GM12878 (cell line): ENCODE measurements around the gene USP15. TPM values are rescaled to one million over a fixed set of nuclear protein-coding genes. Genes with fewer than 3 reads are reported as not detected.

Experiments used
- ATAC-seq: fragments of 200-7000 bp; cut with Tn5 transposase; 3 replicates; pipeline ENCODE4 v1.9.1; 2020; ENCODE audit warnings: mild to moderate bottlenecking, moderate library complexity
- BruUV-seq: library from RNA; stranded (reverse); fragments of 400-500 nt; replicated peaks from 2 replicates; lab custom pipeline; 2021; lab: Mats Ljungman, UMichigan
- CTCF ChIA-PET: fragments of 300-600 bp; sonication (Branson Sonifier 250); formaldehyde crosslinking; extraction: SDS; loops from one replicate; lab custom pipeline; 2021; ENCODE audit warnings: inconsistent platforms; lab: Yijun Ruan, JAX
- POLR2A ChIA-PET: fragments of 350-600 bp; formaldehyde crosslinking; extraction: SDS; loops from one replicate; lab custom pipeline; 2021; ENCODE audit warnings: inconsistent platforms; lab: Charles Lee
- RAD21 ChIA-PET: fragments of 300-600 bp; sonication (Branson Sonifier 250); formaldehyde crosslinking; loops from one replicate; lab custom pipeline; 2023; ENCODE audit warnings: antibody characterized with exemption; ENCODE audit not compliant: unreplicated experiment; lab: Charles Lee
- SMC1A ChIA-PET: fragments of 300-600 bp; sonication (Branson Sonifier 250); formaldehyde crosslinking; loops from one replicate; lab custom pipeline; 2023; ENCODE audit not compliant: unreplicated experiment, uncharacterized antibody; lab: Charles Lee
- DNase-seq: peaks from one replicate; pipeline ENCODE4 v3.0.0-alpha.2; 2011; ENCODE audit warnings: low read depth, low spot score
- FAIRE-seq: peaks from 3 replicates; lab custom pipeline; 2011; peaks lifted over from hg19 to GRCh38; lab: Jason Lieb, UNC
- H2AFZ ChIP-seq: 2 replicates; pipeline ENCODE4 v1.6.0; 2011; ENCODE audit warnings: low read depth, low read length, control low read depth; ENCODE audit not compliant: control insufficient read depth
- H3K27ac ChIP-seq: 2 replicates; pipeline ENCODE4 v1.5.1; 2011; ENCODE audit warnings: control low read depth; ENCODE audit not compliant: control insufficient read depth, insufficient read depth
- H3K27me3 ChIP-seq, 2 experiments: replicated peaks in 1 of 2; 2 replicates each; pipeline versions ENCODE4 v1.6.0 to v1.6.1; 2011; ENCODE audit warnings: low read length in 1 of 2; ENCODE audit not compliant: control insufficient read depth in 2 of 2, insufficient read depth in 2 of 2
- H3K36me3 ChIP-seq, 2 experiments: 2 replicates each; pipeline ENCODE4 v1.5.1; 2011; ENCODE audit warnings: low read length in 1 of 2; ENCODE audit not compliant: control insufficient read depth in 2 of 2, insufficient read depth in 2 of 2
- H3K4me1 ChIP-seq: 2 replicates; pipeline ENCODE4 v1.6.1; 2011; ENCODE audit warnings: mild to moderate bottlenecking, low read length, moderate library complexity, mixed read lengths; ENCODE audit not compliant: control insufficient read depth, insufficient read depth
- H3K4me2 ChIP-seq: 2 replicates; pipeline ENCODE4 v1.6.0; 2011; ENCODE audit warnings: control low read depth; ENCODE audit not compliant: control insufficient read depth, insufficient read depth
- H3K4me3 ChIP-seq: fragments of 200-600 bp; sonication (generic); 2 replicates; pipeline ENCODE4 v1.5.1; 2016
- H3K79me2 ChIP-seq: 2 replicates; pipeline ENCODE4 v1.6.0; 2011; ENCODE audit warnings: low read length; ENCODE audit not compliant: control insufficient read depth, insufficient read depth
- H3K9ac ChIP-seq: 2 replicates; pipeline ENCODE4 v1.8.0; 2011; ENCODE audit warnings: low read length, control low read depth, mixed read lengths; ENCODE audit not compliant: control insufficient read depth, insufficient read depth
- H3K9me3 ChIP-seq: replicated peaks from 3 replicates; pipeline ENCODE4 v1.5.1; 2011; ENCODE audit warnings: mild to moderate bottlenecking, low read length; ENCODE audit not compliant: control insufficient read depth, insufficient read depth
- H4K20me1 ChIP-seq: 2 replicates; pipeline ENCODE4 v1.6.0; 2011; ENCODE audit not compliant: control insufficient read depth, insufficient read depth
- ATF3 ChIP-seq: IDR thresholded peaks from 2 replicates; pipeline ENCODE4 v1.6.1; 2011; ENCODE audit warnings: low read depth, mild to moderate bottlenecking, low read length, moderate library complexity, borderline replicate concordance; ENCODE audit errors: extremely low read depth
- CREM ChIP-seq: IDR thresholded peaks from 2 replicates; pipeline ENCODE4 v1.6.1; 2014; ENCODE audit warnings: antibody characterized with exemption, low read depth
- EZH2 ChIP-seq: IDR thresholded peaks from 2 replicates; pipeline ENCODE4 v1.6.1; 2012; ENCODE audit warnings: low read depth, mild to moderate bottlenecking, control low read depth, inconsistent platforms, low read length, borderline replicate concordance; ENCODE audit not compliant: control insufficient read depth
- FOXK2 ChIP-seq: fragments of 450-650 bp; IDR thresholded peaks from 2 replicates; pipeline ENCODE4 v1.6.1; 2017; ENCODE audit warnings: mild to moderate bottlenecking, moderate library complexity
- FOXM1 ChIP-seq: IDR thresholded peaks from 2 replicates; pipeline ENCODE4 v1.6.1; 2012; ENCODE audit warnings: low read depth, mild to moderate bottlenecking, inconsistent platforms, low read length, moderate library complexity
- IKZF1 ChIP-seq: fragments of 450-650 bp; conservative IDR thresholded peaks from 2 replicates; pipeline ENCODE4 v1.6.1; 2017; ENCODE audit warnings: antibody characterized with exemption, mild to moderate bottlenecking
- IKZF2 ChIP-seq, 2 experiments: fragments of 450-650 bp; IDR thresholded peaks; 2 replicates each; pipeline ENCODE4 v1.6.1; 2017; ENCODE audit warnings: mild to moderate bottlenecking in 2 of 2, moderate library complexity in 2 of 2
- IRF3 ChIP-seq: fragments of 450-650 bp; IDR thresholded peaks from 2 replicates; pipeline ENCODE4 v1.6.1; 2014; ENCODE audit warnings: mild to moderate bottlenecking
- LARP7 ChIP-seq: fragments of 450-650 bp; IDR thresholded peaks from 2 replicates; pipeline ENCODE4 v1.6.1; 2017; ENCODE audit warnings: mild to moderate bottlenecking
- MTA2 ChIP-seq: fragments of 450-650 bp; IDR thresholded peaks from 2 replicates; pipeline ENCODE4 v1.6.1; 2016; ENCODE audit warnings: low read depth, mild to moderate bottlenecking, moderate library complexity
- MYC ChIP-seq: IDR thresholded peaks from 2 replicates; pipeline ENCODE4 v1.6.1; 2011; ENCODE audit warnings: mild to moderate bottlenecking, low read length, moderate library complexity, inconsistent platforms; ENCODE audit not compliant: insufficient read depth, insufficient replicate concordance, insufficient read length, severe bottlenecking
- NFYA ChIP-seq: IDR thresholded peaks from 2 replicates; pipeline ENCODE4 v1.6.1; 2011; ENCODE audit warnings: low read depth, mild to moderate bottlenecking, low read length, improper control_type of control experiment, borderline replicate concordance
- RAD21 ChIP-seq: IDR thresholded peaks from 2 replicates; pipeline ENCODE4 v1.6.1; 2011; ENCODE audit warnings: mild to moderate bottlenecking, low read depth, low read length, moderate library complexity; ENCODE audit not compliant: insufficient read depth
- RELA ChIP-seq: fragments of 450-650 bp; IDR thresholded peaks from 2 replicates; pipeline ENCODE4 v1.8.0; 2014; ENCODE audit warnings: borderline replicate concordance; ENCODE audit not compliant: partially characterized antibody
- TARDBP ChIP-seq: IDR thresholded peaks from 2 replicates; pipeline ENCODE4 v1.6.1; 2016; ENCODE audit warnings: borderline replicate concordance
- TCF12 ChIP-seq: IDR thresholded peaks from 2 replicates; pipeline ENCODE4 v1.6.1; 2011; ENCODE audit warnings: low read depth, mild to moderate bottlenecking, low read length
- TCF7 ChIP-seq: IDR thresholded peaks from 2 replicates; pipeline ENCODE4 v1.6.1; 2014; ENCODE audit warnings: antibody characterized with exemption, borderline replicate concordance
- USF2 ChIP-seq: IDR thresholded peaks from 2 replicates; pipeline ENCODE4 v1.6.1; 2011; ENCODE audit warnings: low read depth, low read length, improper control_type of control experiment, borderline replicate concordance
- WGBS: methylation state at CpG from one replicate; pipeline ENCODE4 v1.1.6; 2016; ENCODE audit warnings: low lambda C conversion rate; ENCODE audit not compliant: insufficient replicate concordance, insufficient coverage; ENCODE audit errors: missing lambda C conversion rate; 5-methylcytosine and 5-hydroxymethylcytosine counted together
- in situ Hi-C: fragments of 300-500 bp; cut with MboI; formaldehyde crosslinking; loops from 9 replicates; pipeline ENCODE4 v1.14.3; 2018; ENCODE audit warnings: mixed read lengths
- intact Hi-C: fragments of 100-400 bp; cut with micrococcal nuclease; formaldehyde crosslinking; loops from one replicate; pipeline ENCODE4 v1.14.2; 2022; ENCODE audit not compliant: unreplicated experiment
- polyA plus RNA-seq, 11 experiments: library from polyadenylated mRNA; depleted of rRNA in 4 of 11; unstranded in 6 of 11; stranded (reverse) in 5 of 11; fragments of >200 nt; fragmentation: Nextera tagmentation in 4 of 11; fragmentation: Illumina TruSeq in 1 of 11; extraction: Ambion mirVana in 4 of 11; extraction: Trizol in 1 of 11; gene quantifications; 1 replicate in 1 of 11; 2 replicates in 10 of 11; pipeline versions ENCODE4 v1.2.1 to v1.2.3, GENCODE V29; 2011 to 2016; ENCODE audit warnings: inconsistent platforms in 2 of 11, missing spikeins in 2 of 11, low read depth in 1 of 11
- total RNA-seq, 4 experiments: library from RNA; depleted of rRNA in 3 of 4; stranded (reverse); fragments of >200 nt in 3 of 4; fragmentation: Illumina TruSeq in 1 of 4; extraction: Trizol in 1 of 4; gene quantifications; 2 replicates each; pipeline versions ENCODE4 v1.2.1 to v1.2.3, GENCODE V29; 2013 to 2021
- TF ChIP-seq, protein P1 (sequence below): IDR thresholded peaks from 2 replicates; pipeline ENCODE4 v1.6.1; 2011; ENCODE audit warnings: mild to moderate bottlenecking, low read depth, low read length, moderate library complexity; ENCODE audit not compliant: insufficient replicate concordance

USP15 gene
- total and polyA plus RNA-seq, 10 of the 15 experiments (the other 5 are each of a cell fraction or from before 2014, with no cell fraction given): 57.6 to 101 (median 90.2) TPM

- TF ChIP-seq LARP7: no peak
- no peak for TF ChIP-seq MYC
- no peak for TF ChIP-seq USF2
- TF ChIP-seq FOXK2: no peak
Measured at GRCh38 chr12:62273724-62274380, 13.6 kb downstream of the USP15 start (continued).

DNA sequence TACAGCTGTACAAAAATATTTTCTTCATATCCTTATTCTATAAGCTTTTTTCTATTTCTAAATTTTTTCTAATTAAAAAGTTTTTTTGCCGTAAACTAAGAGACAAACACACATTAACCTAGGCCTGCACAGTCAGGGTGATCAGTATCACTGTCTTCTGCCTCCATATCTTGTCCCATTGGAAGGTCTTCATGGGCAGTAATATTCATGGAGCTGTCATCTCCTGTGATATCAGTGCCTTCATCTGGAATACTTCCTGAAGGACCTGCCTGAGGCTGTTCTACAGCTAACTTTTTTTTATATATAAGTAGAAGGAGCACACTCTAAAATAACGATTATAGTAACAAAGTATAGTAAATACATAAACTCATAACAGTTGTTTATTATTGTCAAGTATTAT, 17.8 kb downstream of the USP15 start:
- FAIRE-seq: no peak
- Histone ChIP-seq H3K9ac (no peak overlapping the region), H3K36me3 (peaks cover 0 to 5% of the 10 kb centered on the region in 2 experiments; a peak in 1 of 4 replicates), H3K4me3 (no peak overlapping the region), H3K27me3 (no peaks in the 10 kb centered on the region), H3K79me2 (peaks cover 98% of the 10 kb centered on the region), H3K9me3 (peaks cover 4% of the 10 kb centered on the region), H3K27ac (no peak overlapping the region), H3K4me2 (no peak overlapping the region), H2AFZ (no peak overlapping the region), H4K20me1 (no peaks in the 10 kb centered on the region), H3K4me1 (no peaks in the 10 kb centered on the region)
- DNase-seq: no peak
- in situ Hi-C loops: no loop called here
- SMC1A ChIA-PET: interaction anchor here (1.0 to 1.6 kb wide), 4 partner anchors 10 to 13 kb away, joined by 3 to 5 read pairs (median 3); no protein-coding TSS in a partner anchor
- POLR2A ChIA-PET: interaction anchor here (0.6 kb wide), 1 partner anchor 10 kb away, joined by 3 read pairs; no protein-coding TSS in a partner anchor
- 100% methylated on average over 2 of the region's 2 CpGs for WGBS
- no TSS peak for BruUV-seq
- CTCF ChIA-PET: interaction anchor here (1.2 to 1.5 kb wide), 2 partner anchors 10 to 12 kb away, joined by 4 read pairs; no protein-coding TSS in a partner anchor
- intact Hi-C loops: no loop called here
- ATAC-seq: no peak
- RAD21 ChIA-PET: interaction anchor here (1.3 kb wide), 1 partner anchor 12 kb away, joined by 3 read pairs; no protein-coding TSS in a partner anchor
- TF ChIP-seq MTA2 (no peak), RAD21 (no peak), IRF3 (no peak), RELA (no peak), CREM (no peak), FOXM1 (no peak), TARDBP (no peak), IKZF1 (no peak), TCF7 (no peak), IKZF2 (IDR thresholded peaks at IDR 0.05) (no peak), ATF3 (no peak), EZH2 (no peak), TCF12 (no peak), NFYA (no peak)
- TF ChIP-seq, protein P1, sequence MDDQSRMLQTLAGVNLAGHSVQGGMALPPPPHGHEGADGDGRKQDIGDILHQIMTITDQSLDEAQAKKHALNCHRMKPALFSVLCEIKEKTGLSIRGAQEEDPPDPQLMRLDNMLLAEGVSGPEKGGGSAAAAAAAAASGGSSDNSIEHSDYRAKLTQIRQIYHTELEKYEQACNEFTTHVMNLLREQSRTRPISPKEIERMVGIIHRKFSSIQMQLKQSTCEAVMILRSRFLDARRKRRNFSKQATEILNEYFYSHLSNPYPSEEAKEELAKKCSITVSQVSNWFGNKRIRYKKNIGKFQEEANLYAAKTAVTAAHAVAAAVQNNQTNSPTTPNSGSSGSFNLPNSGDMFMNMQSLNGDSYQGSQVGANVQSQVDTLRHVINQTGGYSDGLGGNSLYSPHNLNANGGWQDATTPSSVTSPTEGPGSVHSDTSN: no peak
